Caki2 (cell line): ENCODE measurements around the gene LTN1. TPM values are rescaled to one million over a fixed set of nuclear protein-coding genes. Genes with fewer than 3 reads are reported as not detected.
"Not testable (repeated sequence)": the region's sequence is repeated elsewhere in the genome, so short reads cannot be mapped to it uniquely, and the experiment has no call there.

Source experiments
- DNase-seq: peaks from one replicate; pipeline ENCODE4 v3.0.0-alpha.2; 2015; ENCODE audit warnings: low read depth
- in situ Hi-C: cut with HindIII; loops from 2 replicates; pipeline ENCODE4 v1.10.0; 2016; ENCODE audit warnings: low sequenced_read_pairs, low pct_unique_long_range_greater_than_20kb, mixed read lengths
- total RNA-seq: library from RNA; depleted of rRNA; stranded (reverse); fragments of >200 nt; shearing (Covaris generic); gene quantifications from 2 replicates; pipeline ENCODE4 v1.2.3, GENCODE V29; 2014; ENCODE audit warnings: low replicate concordance

The LTN1 gene
- total RNA-seq, 1 experiment from 2014 or later = 5.4 TPM

- DNase-seq = no peak
- in situ Hi-C loops = no loop called here
Measured at GRCh38 chr21:28938726-28939125, 54.0 kb downstream of the LTN1 start.

GRCh38 chr21:28937737-28938136 lies 54.9 kb downstream of the LTN1 start:
- no peak for DNase-seq
- in situ Hi-C loops = no loop called here

DNA sequence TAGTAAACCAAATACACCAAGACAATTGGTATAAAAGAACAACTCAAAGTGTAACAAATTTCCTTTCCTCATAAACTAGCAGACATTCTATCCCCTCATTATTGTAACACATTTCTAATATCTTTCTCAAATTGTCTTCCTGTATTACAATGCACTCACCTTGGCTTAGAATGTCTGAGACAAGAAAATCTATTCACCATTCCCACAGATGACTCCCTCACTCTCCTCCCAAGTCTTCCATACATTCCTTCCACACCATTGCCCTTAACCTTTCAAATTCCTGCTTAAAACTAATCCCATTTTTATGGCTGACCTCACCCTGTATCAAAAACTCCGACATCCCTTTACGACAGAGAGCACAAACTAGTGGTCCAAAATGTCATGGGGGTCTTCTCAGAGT lies 56.0 kb downstream of the LTN1 start:
- no peak for DNase-seq
- in situ Hi-C loops = no loop called here

- in situ Hi-C loops = no loop called here
- DNase-seq = no peak
Measured at GRCh38 chr21:28936036-28936435, 56.6 kb downstream of the LTN1 start.

GRCh38 chr21:28932717-28933116 lies 60.0 kb downstream of the LTN1 start:
- DNase-seq = no peak
- in situ Hi-C loops = no loop called here

DNA sequence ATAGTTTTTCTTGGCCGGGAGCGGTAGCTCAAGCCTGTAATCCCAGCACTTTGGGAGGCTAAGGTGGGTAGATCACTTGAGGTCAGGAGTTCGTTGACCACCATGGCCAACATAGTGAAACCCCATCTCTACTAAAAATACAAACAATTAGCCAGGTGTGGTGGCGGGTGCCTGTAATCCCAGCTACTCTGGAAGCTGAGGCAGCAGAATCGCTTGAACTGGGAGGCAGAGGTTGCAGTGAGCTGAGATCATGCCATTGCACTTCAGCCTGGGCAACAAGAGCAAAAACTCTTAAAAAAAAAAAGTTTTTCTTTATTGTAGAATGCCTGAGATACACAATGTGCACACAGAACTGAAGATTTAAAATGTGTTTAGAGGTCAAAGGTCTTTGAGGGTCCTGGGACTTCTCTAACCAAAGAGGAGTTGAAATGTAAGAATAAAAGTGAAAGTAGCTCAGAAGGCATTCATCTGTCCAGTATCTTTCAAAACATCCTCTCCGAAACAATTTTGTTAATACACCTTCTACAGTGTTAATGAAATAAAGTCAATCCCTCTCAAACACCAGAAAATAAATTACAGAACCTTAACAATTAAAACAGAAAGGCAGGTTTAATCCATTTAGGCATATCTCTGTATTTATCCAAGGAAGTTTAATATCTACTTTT lies 60.8 kb downstream of the LTN1 start:
- DNase-seq, in situ Hi-C loops: not testable (repeated sequence)

GRCh38 chr21:28928578-28929420 lies 63.9 kb downstream of the LTN1 start:
- no peak for DNase-seq
- in situ Hi-C loops = no loop called here

DNA sequence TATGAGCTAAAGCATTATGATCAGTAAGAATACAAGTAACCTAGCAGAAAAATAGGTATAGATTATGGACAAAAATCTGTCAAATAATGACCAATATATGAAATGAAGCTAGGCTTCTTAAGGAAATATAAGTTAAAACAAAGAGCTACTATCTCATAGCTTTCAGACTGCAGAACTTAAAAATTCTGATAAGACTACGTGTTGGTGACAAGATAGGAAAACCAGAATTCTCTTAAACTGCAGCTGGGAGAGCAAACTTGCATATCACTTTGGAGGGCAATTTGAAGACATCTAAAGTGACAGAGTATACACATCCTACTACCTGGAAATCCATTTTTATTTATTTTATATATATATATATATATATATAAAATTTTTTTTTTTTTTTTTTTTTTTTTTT lies 65.5 kb downstream of the LTN1 start:
- DNase-seq = no peak
- in situ Hi-C loops = no loop called here

GRCh38 chr21:28923439-28923975 lies 69.2 kb downstream of the LTN1 start:
- DNase-seq = no peak
- in situ Hi-C loops = no loop called here

- no peak for DNase-seq
- in situ Hi-C loops = no loop called here
Measured at GRCh38 chr21:28922368-28922767, 70.3 kb downstream of the LTN1 start.

GRCh38 chr21:28916150-28916893 lies 76.4 kb downstream of the LTN1 start:
- in situ Hi-C loops = no loop called here
- no peak for DNase-seq

DNA sequence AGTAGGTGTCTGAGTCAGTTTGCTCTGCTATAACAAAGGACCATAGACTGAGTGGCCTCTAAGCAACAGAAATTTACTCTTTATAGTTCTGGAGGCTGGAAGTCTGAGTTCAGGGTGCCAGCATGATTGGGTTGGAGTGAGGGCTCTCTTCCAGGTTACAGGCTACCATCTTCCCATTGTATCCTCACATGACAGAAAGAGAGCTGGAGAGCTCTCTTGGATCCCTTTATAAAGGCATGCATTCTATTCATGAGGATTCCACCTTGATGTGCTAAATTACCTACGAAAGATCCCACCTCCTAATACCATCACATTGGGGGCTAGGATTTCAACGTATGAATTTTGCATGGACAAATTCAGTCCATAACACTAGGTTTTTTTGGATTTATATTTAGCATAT lies 79.6 kb downstream of the LTN1 start:
- no peak for DNase-seq
- in situ Hi-C loops = no loop called here

DNA sequence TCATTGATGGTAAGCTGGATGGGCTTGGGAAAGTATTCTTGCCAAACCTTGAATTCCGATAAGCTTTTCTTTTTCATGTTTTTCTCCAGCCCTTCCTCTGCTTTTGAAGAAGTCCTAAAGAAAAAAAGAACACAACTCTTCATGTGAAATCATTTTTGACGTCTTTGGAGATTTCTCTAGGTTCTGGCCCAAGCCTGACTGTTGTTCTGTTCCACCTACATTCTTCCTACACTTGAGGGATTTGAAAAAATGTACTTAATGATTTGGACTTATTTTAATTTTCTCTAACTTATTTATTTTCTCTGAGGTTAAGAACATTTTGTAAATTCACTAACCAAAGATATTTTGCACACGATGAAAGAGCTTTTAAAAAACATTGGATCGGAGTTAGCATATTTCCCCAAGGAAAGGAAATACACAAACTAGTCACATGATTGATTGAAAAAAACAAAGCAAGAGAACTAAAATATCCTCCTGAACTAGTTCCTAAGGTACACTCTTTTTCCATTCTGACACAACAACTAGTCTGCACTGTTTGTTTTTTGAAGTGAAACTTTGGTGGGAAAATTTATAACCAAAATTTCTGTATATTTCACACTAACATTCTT lies 82.3 kb downstream of the LTN1 start:
- in situ Hi-C loops = no loop called here
- no peak for DNase-seq

GRCh38 chr21:28908351-28908750 lies 84.3 kb downstream of the LTN1 start:
- in situ Hi-C loops = no loop called here
- no peak for DNase-seq

GRCh38 chr21:28906841-28907240 lies 85.8 kb downstream of the LTN1 start:
- in situ Hi-C loops = no loop called here
- DNase-seq = no peak

DNA sequence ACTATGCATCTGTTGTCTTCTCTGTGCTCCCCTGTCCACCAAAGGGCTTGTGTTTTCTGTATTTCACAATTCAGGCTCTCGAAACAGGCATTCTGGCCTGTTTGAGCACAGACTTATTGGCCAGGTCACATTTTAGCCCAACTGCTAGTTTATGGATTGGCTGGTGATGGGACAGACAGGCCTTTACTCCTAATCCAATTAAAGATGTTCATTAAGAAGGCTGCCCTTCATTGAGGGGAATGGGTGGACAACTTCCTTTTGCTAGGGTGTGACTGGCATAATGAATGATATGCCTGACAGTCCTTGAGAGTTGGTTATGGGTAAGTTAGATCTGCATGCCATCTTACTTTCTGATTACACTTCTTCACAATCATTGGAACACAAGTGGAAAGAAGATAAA lies 86.4 kb downstream of the LTN1 start:
- DNase-seq = no peak
- in situ Hi-C loops = no loop called here

- DNase-seq = peak; percentile 81
- in situ Hi-C loops = no loop called here
Measured at GRCh38 chr21:28904961-28905435, 87.7 kb downstream of the LTN1 start.

GRCh38 chr21:28903448-28903847 lies 89.2 kb downstream of the LTN1 start:
- in situ Hi-C loops = no loop called here
- no peak for DNase-seq
